ENCODE data around the gene EBP.

Gene EBP

GRCh38 chrX:48521353-48522243 lies at the start of gene EBP:
TSS of gene EBP (plus strand) at chrX:48521808. CDS start at chrX:48523772, 1,964 bp downstream.
- DNase-seq: peak; percentile 95
- H2AFZ ChIP-seq (ENCODE audit: low read depth, low read length): peak within 1 kb of the TSS; percentile 85

GRCh38 chrX:48472225-48472624 lies 49.4 kb upstream of the EBP start:
- Histone ChIP-seq H3K79me2 (ENCODE audit: insufficient read depth, low read length) (peaks cover 39% of the 10 kb centered on the region), H4K20me1 (ENCODE audit: insufficient read depth, low read length) (peaks cover under 1% of the 10 kb centered on the region; the same call in 1 of the 2 replicates), H3K4me1 (ENCODE audit: insufficient read depth, low read length) (peaks cover 42% of the 10 kb centered on the region), H3K27ac (ENCODE audit: low read length) (no peak overlapping the region), H3K9me3 (ENCODE audit: insufficient read depth, low read length, severe bottlenecking) (no peaks in the 10 kb centered on the region), H3K27me3 (ENCODE audit: insufficient read depth, low read length, poor library complexity) (no peaks in the 10 kb centered on the region), H3K36me3 (ENCODE audit: insufficient read depth, low read length) (no peaks in the 10 kb centered on the region), H2AFZ (ENCODE audit: low read depth, low read length) (no peak overlapping the region), H3K9ac (ENCODE audit: low read depth, low read length) (no peak overlapping the region), H3K4me3 (ENCODE audit: low read depth in 1 of 2, low read length in 2 of 2) (no peak overlapping the region), H3K4me2 (ENCODE audit: insufficient read depth, low read length) (no peak overlapping the region)
- ATAC-seq (ENCODE audit: insufficient read depth, low read depth) (no peak), DNase-seq (no peak)
- TF ChIP-seq CTCF (IDR thresholded peaks at IDR 0.05; ENCODE audit: borderline replicate concordance, extremely low read depth, low read length, poor library complexity, severe bottlenecking): no peak
- no peak for TF ChIP-seq EZH2 (IDR thresholded peaks at IDR 0.05; ENCODE audit: borderline replicate concordance, low read depth, low read length, severe bottlenecking)

More at GRCh38 chrX:48521353-48522243, at the start of gene EBP:
- no peak for TF ChIP-seq CTCF (IDR thresholded peaks at IDR 0.05; ENCODE audit: borderline replicate concordance, extremely low read depth, low read length, poor library complexity, severe bottlenecking)
- TF ChIP-seq EZH2 (IDR thresholded peaks at IDR 0.05; ENCODE audit: borderline replicate concordance, low read depth, low read length, severe bottlenecking): no peak
- H3K9me3 ChIP-seq (ENCODE audit: insufficient read depth, low read length, severe bottlenecking): no peaks in the 10 kb centered on the region
- H3K79me2 ChIP-seq (ENCODE audit: insufficient read depth, low read length): peaks cover 29% of the 10 kb centered on the region
- peak within 1 kb of the TSS; percentile 52 to 85; a peak in 3 of 4 replicates for H3K4me3 ChIP-seq (ENCODE audit: low read depth in 1 of 2, low read length in 2 of 2)
- ATAC-seq (ENCODE audit: insufficient read depth, low read depth): peak; percentile 97
- peak within 1 kb of the TSS; percentile 79 for H3K4me2 ChIP-seq (ENCODE audit: insufficient read depth, low read length)
- H3K4me1 ChIP-seq (ENCODE audit: insufficient read depth, low read length): peaks cover 37% of the 10 kb centered on the region
- peak within 1 kb of the TSS; percentile 72 for H3K9ac ChIP-seq (ENCODE audit: low read depth, low read length)
- H3K27me3 ChIP-seq (ENCODE audit: insufficient read depth, low read length, poor library complexity): no peaks in the 10 kb centered on the region
- peaks cover 13% of the 10 kb centered on the region for H3K36me3 ChIP-seq (ENCODE audit: insufficient read depth, low read length)
- H3K27ac ChIP-seq (ENCODE audit: low read length): peak within 1 kb of the TSS; percentile 86
- no peaks in the 10 kb centered on the region for H4K20me1 ChIP-seq (ENCODE audit: insufficient read depth, low read length)

- peaks cover 8% of the 10 kb centered on the region; the same call in 1 of the 2 replicates for H4K20me1 ChIP-seq (ENCODE audit: insufficient read depth, low read length)
- peaks cover 4% of the 10 kb centered on the region; the same call in 1 of the 2 replicates for H3K36me3 ChIP-seq (ENCODE audit: insufficient read depth, low read length)
- DNase-seq (no peak), ATAC-seq (ENCODE audit: insufficient read depth, low read depth) (no peak)
- peaks cover 42% of the 10 kb centered on the region for H3K4me1 ChIP-seq (ENCODE audit: insufficient read depth, low read length)
- no peak overlapping the region for H3K4me3 ChIP-seq (ENCODE audit: low read depth in 1 of 2, low read length in 2 of 2)
- H3K9me3 ChIP-seq (ENCODE audit: insufficient read depth, low read length, severe bottlenecking): no peaks in the 10 kb centered on the region
- peaks cover 39% of the 10 kb centered on the region for H3K79me2 ChIP-seq (ENCODE audit: insufficient read depth, low read length)
- no peaks in the 10 kb centered on the region for H3K27me3 ChIP-seq (ENCODE audit: insufficient read depth, low read length, poor library complexity)
- H3K4me2 ChIP-seq (ENCODE audit: insufficient read depth, low read length): no peak overlapping the region
- no peak for TF ChIP-seq CTCF (IDR thresholded peaks at IDR 0.05; ENCODE audit: borderline replicate concordance, extremely low read depth, low read length, poor library complexity, severe bottlenecking)
- TF ChIP-seq EZH2 (IDR thresholded peaks at IDR 0.05; ENCODE audit: borderline replicate concordance, low read depth, low read length, severe bottlenecking): no peak
- no peak overlapping the region for H3K27ac ChIP-seq (ENCODE audit: low read length)
- no peak overlapping the region for H3K9ac ChIP-seq (ENCODE audit: low read depth, low read length)
- H2AFZ ChIP-seq (ENCODE audit: low read depth, low read length): no peak overlapping the region
Observed at GRCh38 chrX:48472851-48473703, 48.5 kb upstream of the EBP start.

Measured in DND-41 (cell line).